Measurements from ENCODE around the gene ADAMTS17. TPM values are rescaled to one million over a fixed set of nuclear protein-coding genes. Genes with fewer than 3 reads are reported as not detected.

Gene ADAMTS17
- total RNA-seq, 4 donors from 2014 or later: 7.2 to 15.1 (median 8.9) TPM

DNA sequence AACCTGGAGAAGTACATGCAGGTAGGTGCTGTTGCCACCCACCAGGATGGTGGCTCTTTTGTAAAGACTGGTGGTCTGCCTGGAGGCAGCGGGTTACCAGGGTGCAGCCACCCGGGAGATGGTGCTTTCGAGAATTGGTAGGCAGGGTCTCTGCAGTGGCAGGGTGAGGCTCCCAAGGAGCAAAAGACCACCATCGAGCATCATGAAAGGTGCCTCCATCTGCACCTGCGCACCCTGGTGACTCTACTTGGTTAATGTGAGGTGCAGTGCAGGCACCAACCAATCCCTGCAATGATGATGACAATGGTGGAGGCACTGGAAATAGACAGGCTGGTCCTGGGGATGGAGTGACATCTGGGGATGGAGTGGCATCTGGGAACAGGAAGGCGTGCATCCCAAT is 236.7 kb downstream of the ADAMTS17 start:
- Histone ChIP-seq H3K27ac (no peak overlapping the region), H3K9me3 (no peaks in the 10 kb centered on the region), H3K4me3 (no peak overlapping the region), H3K36me3 (no peaks in the 10 kb centered on the region), H3K27me3 (no peaks in the 10 kb centered on the region), H3K4me1 (no peaks in the 10 kb centered on the region)
- TF ChIP-seq POLR2A (IDR thresholded peaks at IDR 0.05): no peak
- TF ChIP-seq, protein P1, sequence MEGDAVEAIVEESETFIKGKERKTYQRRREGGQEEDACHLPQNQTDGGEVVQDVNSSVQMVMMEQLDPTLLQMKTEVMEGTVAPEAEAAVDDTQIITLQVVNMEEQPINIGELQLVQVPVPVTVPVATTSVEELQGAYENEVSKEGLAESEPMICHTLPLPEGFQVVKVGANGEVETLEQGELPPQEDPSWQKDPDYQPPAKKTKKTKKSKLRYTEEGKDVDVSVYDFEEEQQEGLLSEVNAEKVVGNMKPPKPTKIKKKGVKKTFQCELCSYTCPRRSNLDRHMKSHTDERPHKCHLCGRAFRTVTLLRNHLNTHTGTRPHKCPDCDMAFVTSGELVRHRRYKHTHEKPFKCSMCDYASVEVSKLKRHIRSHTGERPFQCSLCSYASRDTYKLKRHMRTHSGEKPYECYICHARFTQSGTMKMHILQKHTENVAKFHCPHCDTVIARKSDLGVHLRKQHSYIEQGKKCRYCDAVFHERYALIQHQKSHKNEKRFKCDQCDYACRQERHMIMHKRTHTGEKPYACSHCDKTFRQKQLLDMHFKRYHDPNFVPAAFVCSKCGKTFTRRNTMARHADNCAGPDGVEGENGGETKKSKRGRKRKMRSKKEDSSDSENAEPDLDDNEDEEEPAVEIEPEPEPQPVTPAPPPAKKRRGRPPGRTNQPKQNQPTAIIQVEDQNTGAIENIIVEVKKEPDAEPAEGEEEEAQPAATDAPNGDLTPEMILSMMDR (IDR thresholded peaks at IDR 0.05): no peak
- DNase-seq: peak in 2 of 3 donors; percentile 8 to 11

GRCh38 chr15:100104245-100104644 is 237.5 kb downstream of the ADAMTS17 start:
- no peaks in the 10 kb centered on the region for H3K4me1 ChIP-seq
- no peak overlapping the region for H3K4me3 ChIP-seq
- H3K9me3 ChIP-seq: no peaks in the 10 kb centered on the region
- H3K36me3 ChIP-seq: no peaks in the 10 kb centered on the region
- no peaks in the 10 kb centered on the region for H3K27me3 ChIP-seq
- no peak overlapping the region for H3K27ac ChIP-seq
- TF ChIP-seq, protein P1 (IDR thresholded peaks at IDR 0.05): no peak
- no peak for TF ChIP-seq POLR2A (IDR thresholded peaks at IDR 0.05)
- DNase-seq: no peak

DNA sequence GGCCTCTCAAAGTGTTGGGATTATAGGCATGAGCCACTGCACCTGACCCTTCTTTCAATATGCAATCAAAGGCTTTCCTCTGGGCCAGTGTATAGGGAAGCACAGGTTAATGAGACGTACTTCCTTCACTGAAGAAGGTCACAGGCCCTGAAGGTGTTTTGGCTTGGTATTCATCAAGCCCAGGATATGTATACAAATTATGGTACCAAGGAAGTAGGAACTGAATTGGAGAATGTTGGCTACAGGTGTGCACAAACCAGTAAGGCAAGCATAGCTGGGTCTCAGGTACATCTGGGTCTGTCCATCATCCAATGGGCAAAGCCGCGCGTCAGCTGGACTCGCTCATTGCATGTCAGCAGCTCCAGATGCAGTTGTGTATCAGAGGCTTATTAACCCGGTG is 237.9 kb downstream of the ADAMTS17 start:
- TF ChIP-seq POLR2A (IDR thresholded peaks at IDR 0.05): no peak
- TF ChIP-seq, protein P1 (IDR thresholded peaks at IDR 0.05): no peak
- no peaks in the 10 kb centered on the region for H3K36me3 ChIP-seq
- no peaks in the 10 kb centered on the region for H3K9me3 ChIP-seq
- H3K4me1 ChIP-seq: no peaks in the 10 kb centered on the region
- peak in 1 of 3 donors; percentile 11 for DNase-seq
- no peak overlapping the region for H3K4me3 ChIP-seq
- no peaks in the 10 kb centered on the region for H3K27me3 ChIP-seq
- H3K27ac ChIP-seq: no peak overlapping the region

- Histone ChIP-seq H3K27me3 (no peaks in the 10 kb centered on the region), H3K4me1 (no peaks in the 10 kb centered on the region), H3K4me3 (no peak overlapping the region), H3K36me3 (no peaks in the 10 kb centered on the region), H3K27ac (no peak overlapping the region), H3K9me3 (no peaks in the 10 kb centered on the region)
- TF ChIP-seq, protein P1 (IDR thresholded peaks at IDR 0.05): no peak
- no peak for TF ChIP-seq POLR2A (IDR thresholded peaks at IDR 0.05)
- no peak for DNase-seq
Measured at GRCh38 chr15:100101426-100102089, 240.2 kb downstream of the ADAMTS17 start.

DNA sequence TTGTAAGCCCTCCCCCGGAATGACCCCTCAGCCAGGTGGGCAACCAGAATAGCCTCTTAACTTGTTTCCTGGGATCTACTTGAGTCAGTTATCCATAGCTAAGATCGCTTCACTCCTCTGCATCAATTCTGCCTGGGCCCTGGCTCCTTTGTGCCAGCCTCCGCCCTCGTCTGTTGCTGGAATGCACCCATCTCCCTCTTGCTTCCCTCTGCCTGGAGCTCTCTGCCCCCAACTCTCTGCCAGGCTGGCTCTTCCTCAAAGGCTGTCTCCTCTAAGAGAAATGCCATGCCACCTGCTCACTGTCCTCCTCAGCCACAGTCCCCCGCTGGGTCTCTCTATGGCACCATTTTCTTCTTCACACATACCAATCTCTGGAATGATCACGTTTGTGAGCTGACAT is 240.8 kb downstream of the ADAMTS17 start:
- no peak for TF ChIP-seq POLR2A (IDR thresholded peaks at IDR 0.05)
- TF ChIP-seq, protein P1 (IDR thresholded peaks at IDR 0.05): no peak
- Histone ChIP-seq H3K36me3 (no peaks in the 10 kb centered on the region), H3K9me3 (no peaks in the 10 kb centered on the region), H3K4me3 (no peak overlapping the region), H3K27me3 (no peaks in the 10 kb centered on the region), H3K4me1 (no peaks in the 10 kb centered on the region), H3K27ac (no peak overlapping the region)
- DNase-seq: no peak
